Left colon (tissue), 2 donors: Measurements from ENCODE around the gene LAMP2. TPM values are rescaled to one million over a fixed set of nuclear protein-coding genes. Genes with fewer than 3 reads are reported as not detected.

Experiments
- ATAC-seq: fragments of 200-7000 bp; cut with Tn5 transposase; one replicate; pipeline ENCODE4 v1.9.1; 2020; ENCODE audit warnings: mild to moderate bottlenecking, moderate library complexity
- DNase-seq, 2 donors: peaks; one replicate each; pipeline ENCODE4 v3.0.0-alpha.2; 2020
- intact Hi-C, 2 donors: fragments of 100-400 bp; cut with DNase I in 1 of 2; cut with micrococcal nuclease in 1 of 2; formaldehyde crosslinking; loops; one replicate each; pipeline versions ENCODE4 v1.11.2 to v1.14.0; 2022; cut with DNase I, micrococcal nuclease
- total RNA-seq, 2 donors: library from RNA; stranded (reverse); fragmentation: NEBNext Ultra II Directional; extraction: Animal tissue kit (Norgen Biotek cat#: 25700); gene quantifications; one replicate each; pipeline ENCODE4 v1.2.1, GENCODE V29; 2021
- donor health status: DM: no; HTN: no; CAD: no.
- donor health status: DM: yes; HTN: yes; CAD: no.

The LAMP2 gene
- total RNA-seq, 2 donors from 2014 or later = 72.2 to 98.6 TPM

DNA sequence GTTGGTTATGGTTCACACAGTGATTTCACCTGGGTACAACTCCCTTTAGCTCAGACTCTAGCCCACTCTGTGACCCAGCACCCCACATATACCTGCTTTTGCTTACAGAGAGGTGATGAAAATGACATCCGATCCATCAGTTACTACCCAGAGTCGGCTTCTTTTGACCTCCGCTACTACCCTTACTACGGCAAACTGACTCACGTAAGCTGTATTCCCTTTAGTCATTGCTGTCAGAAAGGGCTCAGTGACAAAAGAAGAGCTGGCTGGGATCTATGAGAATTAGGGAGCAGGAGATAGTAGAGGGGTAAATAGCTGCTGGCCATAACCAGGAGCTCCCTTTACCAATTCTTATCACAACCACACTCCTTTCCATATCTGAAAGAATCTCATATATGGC is 90.5 kb downstream of the LAMP2 start:
- intact Hi-C loops = no loop called here
- ATAC-seq = no peak
- no peak for DNase-seq

Other genes starting within 250 kb of the LAMP2 start
- gene ZBTB33, start 218.5 kb downstream of the LAMP2 start, total RNA-seq = 10 to 100 TPM in 1 of 2 donors, 1 to 10 TPM in 1; 9.3 to 13.4 TPM
- gene TMEM255A, start 157.8 kb downstream of the LAMP2 start, total RNA-seq = 1 to 10 TPM in 1 of 2 donors, under 1 TPM in 1; 0.67 to 2.5 TPM
- not detected for gene ATP1B4, start 107.2 kb downstream of the LAMP2 start, total RNA-seq
- gene CUL4B, start 91.7 kb upstream of the LAMP2 start, total RNA-seq = 10 to 100 TPM; 26.0 to 33.8 TPM
- gene MCTS1, start 134.8 kb upstream of the LAMP2 start, total RNA-seq = 10 to 100 TPM; 31.5 to 35.1 TPM
- 10 to 100 TPM; 28.8 to 32.9 TPM for gene C1GALT1C1, start 160.8 kb upstream of the LAMP2 start, total RNA-seq